Measurements from ENCODE around the gene LARGE1.
A peak's percentile ranks its signal among the peaks of the same experiment; 100 is the strongest.
"Not testable (repeated sequence)": the region's sequence is repeated elsewhere in the genome, so short reads cannot be mapped to it uniquely, and the experiment has no call there.

The LARGE1 gene

DNA sequence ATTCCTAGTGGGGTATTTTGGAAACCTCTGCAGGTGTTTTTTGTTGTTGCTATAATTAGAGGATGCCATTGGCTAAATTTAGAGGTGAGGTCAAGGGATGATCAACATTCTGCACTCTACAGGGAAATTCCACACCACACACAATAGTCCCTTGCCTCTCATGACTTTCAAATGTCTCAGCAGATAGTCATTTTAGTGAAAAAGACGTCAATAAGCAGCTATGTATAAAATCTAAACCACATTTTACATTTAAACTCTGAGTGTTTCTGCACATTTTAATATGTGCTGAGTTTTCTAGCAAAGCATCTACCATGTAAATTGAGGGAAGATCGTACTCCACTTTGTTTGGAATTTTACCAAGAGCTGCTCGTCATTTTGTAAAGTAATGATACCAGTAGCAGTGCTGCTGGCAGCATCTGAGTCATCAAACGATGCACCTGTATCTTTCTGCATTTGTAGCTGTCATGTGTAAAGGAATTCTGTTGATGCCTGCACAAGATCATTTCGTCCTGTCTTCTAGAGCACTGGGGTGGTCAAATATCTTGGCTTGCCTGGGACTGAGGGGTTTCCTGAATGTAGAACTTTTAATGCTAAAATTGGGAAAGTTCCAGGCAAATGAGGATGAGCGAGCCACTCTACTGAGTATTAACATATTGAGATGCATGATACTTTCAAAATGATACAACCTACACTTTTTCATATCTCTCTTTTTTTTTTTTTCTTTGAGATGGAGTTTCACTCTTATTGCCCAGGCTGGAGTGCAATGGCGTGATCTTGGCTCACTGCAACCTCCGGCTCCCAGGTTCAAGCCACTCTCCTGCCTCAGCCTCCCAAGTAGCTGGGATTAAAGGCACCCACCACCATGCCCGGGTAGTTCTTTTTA lies 447.6 kb downstream of the LARGE1 start:
- no peak for DNase-seq (ENCODE audit: extremely low read depth, low read depth)
- TF ChIP-seq, protein P1, sequence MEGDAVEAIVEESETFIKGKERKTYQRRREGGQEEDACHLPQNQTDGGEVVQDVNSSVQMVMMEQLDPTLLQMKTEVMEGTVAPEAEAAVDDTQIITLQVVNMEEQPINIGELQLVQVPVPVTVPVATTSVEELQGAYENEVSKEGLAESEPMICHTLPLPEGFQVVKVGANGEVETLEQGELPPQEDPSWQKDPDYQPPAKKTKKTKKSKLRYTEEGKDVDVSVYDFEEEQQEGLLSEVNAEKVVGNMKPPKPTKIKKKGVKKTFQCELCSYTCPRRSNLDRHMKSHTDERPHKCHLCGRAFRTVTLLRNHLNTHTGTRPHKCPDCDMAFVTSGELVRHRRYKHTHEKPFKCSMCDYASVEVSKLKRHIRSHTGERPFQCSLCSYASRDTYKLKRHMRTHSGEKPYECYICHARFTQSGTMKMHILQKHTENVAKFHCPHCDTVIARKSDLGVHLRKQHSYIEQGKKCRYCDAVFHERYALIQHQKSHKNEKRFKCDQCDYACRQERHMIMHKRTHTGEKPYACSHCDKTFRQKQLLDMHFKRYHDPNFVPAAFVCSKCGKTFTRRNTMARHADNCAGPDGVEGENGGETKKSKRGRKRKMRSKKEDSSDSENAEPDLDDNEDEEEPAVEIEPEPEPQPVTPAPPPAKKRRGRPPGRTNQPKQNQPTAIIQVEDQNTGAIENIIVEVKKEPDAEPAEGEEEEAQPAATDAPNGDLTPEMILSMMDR (IDR thresholded peaks at IDR 0.05; ENCODE audit: low read depth, low read length) = no peak

DNA sequence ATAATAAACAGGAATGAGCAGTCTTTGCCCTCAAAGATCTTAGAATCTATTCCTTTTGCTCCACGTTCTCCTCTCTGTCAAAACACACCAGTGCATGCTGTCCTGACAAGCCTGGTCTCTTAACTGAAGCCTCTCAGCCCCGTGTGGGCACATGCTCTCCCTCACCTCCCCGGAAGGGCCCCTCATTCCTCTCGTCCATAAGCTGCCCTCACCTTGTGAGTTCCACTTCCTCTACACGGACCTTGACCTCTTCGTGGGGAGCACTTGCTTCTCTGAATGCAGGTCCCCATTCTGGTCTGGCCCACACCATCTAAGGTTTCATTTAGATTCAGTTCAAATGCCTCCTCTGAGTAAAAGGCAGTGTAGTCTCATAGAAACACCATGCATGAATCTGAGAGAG lies 449.8 kb downstream of the LARGE1 start:
- DNase-seq (ENCODE audit: extremely low read depth, low read depth) = no peak
- TF ChIP-seq, protein P1 (IDR thresholded peaks at IDR 0.05; ENCODE audit: low read depth, low read length) = no peak

DNA sequence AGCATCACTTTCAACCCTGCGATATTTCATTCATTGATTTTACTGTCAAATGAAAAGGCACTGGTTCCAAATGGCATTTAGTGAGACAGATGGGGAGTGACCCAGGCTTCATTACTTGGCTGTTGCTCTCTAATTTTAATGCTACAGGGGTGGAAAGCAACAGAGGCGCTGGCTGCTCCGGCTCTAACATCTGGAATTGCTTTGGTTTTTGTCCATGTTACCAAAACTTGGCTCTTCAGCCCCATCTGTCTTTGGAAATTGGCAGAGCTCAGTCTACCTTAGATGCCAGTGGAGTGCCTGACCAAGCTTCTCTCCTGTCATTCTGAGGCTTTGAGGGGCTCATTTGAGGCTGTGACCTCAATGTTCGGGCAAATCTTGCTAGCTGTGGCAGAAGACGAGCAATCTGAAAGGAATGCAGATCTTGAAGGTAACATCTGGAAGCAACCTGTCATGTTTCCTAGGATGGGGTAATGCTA lies 452.6 kb downstream of the LARGE1 start:
- DNase-seq (ENCODE audit: extremely low read depth, low read depth) = peak; percentile 8
- TF ChIP-seq, protein P1 (IDR thresholded peaks at IDR 0.05; ENCODE audit: low read depth, low read length) = peak; percentile 57

DNA sequence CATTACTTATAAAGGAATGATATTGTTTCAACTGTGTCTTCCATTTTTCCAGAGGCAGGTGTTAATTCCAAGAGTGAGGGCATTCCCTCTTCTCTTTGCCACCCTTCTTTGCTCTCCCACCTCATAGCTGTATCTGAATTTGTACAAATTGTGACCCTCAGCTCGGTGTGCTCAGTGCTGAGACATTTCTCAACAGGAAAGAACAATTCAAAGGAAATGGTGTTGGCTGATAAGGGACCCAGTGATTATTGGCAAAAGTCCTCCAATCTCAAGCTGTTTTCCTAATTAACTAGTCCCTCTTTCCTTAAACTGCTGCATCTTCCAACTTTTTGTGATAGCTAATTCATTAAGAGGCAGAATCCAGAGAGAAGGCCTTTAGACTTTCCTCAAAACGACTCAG lies 453.2 kb downstream of the LARGE1 start:
- TF ChIP-seq, protein P1 (IDR thresholded peaks at IDR 0.05; ENCODE audit: low read depth, low read length) = no peak
- no peak for DNase-seq (ENCODE audit: extremely low read depth, low read depth)

DNA sequence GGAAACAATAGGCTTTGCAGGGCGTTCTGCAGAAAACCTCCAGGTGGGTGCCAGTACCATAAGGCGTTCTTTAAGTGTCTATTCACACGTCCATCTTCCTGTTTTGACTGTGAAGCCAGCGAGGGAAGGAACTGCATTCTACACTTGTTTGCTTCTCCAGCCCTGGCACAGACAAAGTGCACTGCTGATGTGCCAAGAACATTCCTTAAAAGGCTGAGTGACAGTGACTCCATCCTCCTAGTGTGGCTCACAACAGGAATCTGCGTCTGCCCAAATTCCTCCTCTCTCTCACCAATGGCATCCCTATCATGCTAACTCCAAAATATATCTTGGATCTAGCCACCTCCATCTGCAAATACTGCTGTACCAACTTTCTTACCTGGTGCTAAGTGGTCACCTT lies 454.7 kb downstream of the LARGE1 start:
- TF ChIP-seq, protein P1 (IDR thresholded peaks at IDR 0.05; ENCODE audit: low read depth, low read length) = no peak
- DNase-seq (ENCODE audit: extremely low read depth, low read depth) = no peak

DNA sequence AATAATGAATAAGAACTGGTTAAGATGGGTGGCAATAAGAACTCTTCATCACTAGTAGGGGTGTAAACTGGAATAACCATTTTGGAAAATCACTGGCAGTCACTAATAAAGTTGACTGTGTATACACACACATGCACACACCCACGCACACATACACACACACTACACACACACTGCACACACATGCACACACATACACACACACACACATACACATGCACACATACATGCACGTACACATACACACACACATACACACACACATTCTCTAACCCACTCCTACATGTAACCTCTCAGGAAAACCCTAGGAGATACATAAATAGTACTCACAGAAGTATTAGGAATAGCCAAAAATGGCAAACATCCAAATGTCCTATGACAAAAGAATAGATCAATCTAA lies 455.6 kb downstream of the LARGE1 start:
- TF ChIP-seq, protein P1 (IDR thresholded peaks at IDR 0.05; ENCODE audit: low read depth, low read length) = no peak
- no peak for DNase-seq (ENCODE audit: extremely low read depth, low read depth)

DNA sequence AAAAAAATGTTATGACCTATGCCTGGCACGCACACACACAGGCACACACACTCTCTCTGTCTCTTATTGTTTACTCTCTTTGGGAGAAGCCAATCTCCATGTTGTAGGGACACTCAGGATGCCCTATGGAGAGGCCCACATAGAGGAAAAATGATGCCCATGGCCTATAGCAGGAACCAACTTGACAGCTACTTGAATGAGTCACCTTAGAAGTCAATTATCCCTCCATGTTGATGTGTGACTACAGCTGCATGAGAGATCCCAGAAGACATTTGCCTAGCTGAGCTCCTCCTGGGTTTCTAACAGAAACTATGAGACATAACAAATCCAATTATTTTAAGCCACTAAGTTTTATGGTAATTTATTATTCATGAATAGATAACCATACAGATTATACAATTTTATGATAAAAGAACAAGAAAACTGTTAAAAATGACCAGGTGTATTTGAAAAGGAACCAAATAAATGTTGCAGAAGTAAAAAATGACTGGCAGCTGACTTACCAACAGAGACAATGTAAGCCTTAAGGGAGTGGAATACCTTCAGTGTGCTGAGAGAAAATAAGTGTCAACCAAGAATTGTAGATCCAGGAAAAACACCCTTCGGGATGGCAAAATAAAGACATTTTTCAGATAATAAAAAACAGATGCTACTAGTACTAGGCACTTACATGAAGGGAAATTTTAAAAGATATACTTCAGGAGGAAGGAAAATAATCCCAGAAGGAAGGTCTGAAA lies 458.4 kb downstream of the LARGE1 start:
- TF ChIP-seq, protein P1 (IDR thresholded peaks at IDR 0.05; ENCODE audit: low read depth, low read length) = no peak
- DNase-seq (ENCODE audit: extremely low read depth, low read depth) = no peak

DNA sequence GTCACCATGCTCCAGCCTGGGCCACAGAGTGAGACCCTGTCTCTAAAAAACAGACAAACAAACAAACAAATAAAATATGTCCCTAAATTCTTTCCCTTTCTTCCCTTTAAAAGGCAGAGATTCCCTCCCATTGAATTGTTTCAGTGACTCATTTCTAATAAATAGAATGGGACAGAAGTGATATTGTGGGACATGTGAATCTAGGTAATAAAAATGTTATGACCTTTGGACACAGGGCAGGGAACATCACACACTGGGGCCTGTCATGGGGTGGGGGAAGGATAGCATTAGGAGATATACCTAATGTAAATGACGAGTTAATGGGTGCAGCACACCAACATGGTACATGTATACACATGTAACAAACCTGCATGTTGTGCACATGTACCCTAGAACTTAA lies 459.0 kb downstream of the LARGE1 start:
- DNase-seq (ENCODE audit: extremely low read depth, low read depth) = not testable (repeated sequence)

Measured in AG09319 (cell line).